Mesothelial cell of epicardium (in vitro differentiated cells): ENCODE results near the gene XPO1. TPM values are rescaled to one million over a fixed set of nuclear protein-coding genes. Genes with fewer than 3 reads are reported as not detected.
"Not testable (repeated sequence)": the region's sequence is repeated elsewhere in the genome, so short reads cannot be mapped to it uniquely, and the experiment has no call there.

Experiments
- DNase-seq, 2 experiments: peaks; one replicate each; pipeline ENCODE4 v3.0.0; 2021; ENCODE audit warnings: low spot score in 2 of 2; ENCODE audit not compliant: unreplicated experiment in 2 of 2
- H3K27ac Mint-ChIP-seq: 2 replicates; pipeline ENCODE4 v1.8.0; 2021; ENCODE audit warnings: mixed read lengths
- H3K27me3 Mint-ChIP-seq: 2 replicates; pipeline ENCODE4 v1.8.0; 2021; ENCODE audit warnings: low read depth, mixed read lengths
- H3K36me3 Mint-ChIP-seq: 2 replicates; pipeline ENCODE4 v1.8.0; 2021; ENCODE audit warnings: mixed read lengths
- H3K4me1 Mint-ChIP-seq: 2 replicates; pipeline ENCODE4 v1.8.0; 2021; ENCODE audit warnings: mixed read lengths
- H3K4me3 Mint-ChIP-seq: 2 replicates; pipeline ENCODE4 v1.8.0; 2021; ENCODE audit warnings: mild to moderate bottlenecking, moderate library complexity, mixed read lengths
- H3K9me3 Mint-ChIP-seq: 2 replicates; pipeline ENCODE4 v1.8.0; 2021; ENCODE audit warnings: mixed read lengths
- total RNA-seq: library from RNA; stranded (reverse); gene quantifications from 3 replicates; pipeline ENCODE4 v1.2.1, GENCODE V29; 2021
- TF ChIP-seq, protein P1 (sequence below): fragments of 200-600 bp; sonication (generic); IDR thresholded peaks from one replicate; pipeline ENCODE4 v1.5.0; 2021; ENCODE audit warnings: antibody characterized with exemption; ENCODE audit not compliant: unreplicated experiment

XPO1 gene
- total RNA-seq, 1 donor from 2014 or later, result 219 TPM

DNA sequence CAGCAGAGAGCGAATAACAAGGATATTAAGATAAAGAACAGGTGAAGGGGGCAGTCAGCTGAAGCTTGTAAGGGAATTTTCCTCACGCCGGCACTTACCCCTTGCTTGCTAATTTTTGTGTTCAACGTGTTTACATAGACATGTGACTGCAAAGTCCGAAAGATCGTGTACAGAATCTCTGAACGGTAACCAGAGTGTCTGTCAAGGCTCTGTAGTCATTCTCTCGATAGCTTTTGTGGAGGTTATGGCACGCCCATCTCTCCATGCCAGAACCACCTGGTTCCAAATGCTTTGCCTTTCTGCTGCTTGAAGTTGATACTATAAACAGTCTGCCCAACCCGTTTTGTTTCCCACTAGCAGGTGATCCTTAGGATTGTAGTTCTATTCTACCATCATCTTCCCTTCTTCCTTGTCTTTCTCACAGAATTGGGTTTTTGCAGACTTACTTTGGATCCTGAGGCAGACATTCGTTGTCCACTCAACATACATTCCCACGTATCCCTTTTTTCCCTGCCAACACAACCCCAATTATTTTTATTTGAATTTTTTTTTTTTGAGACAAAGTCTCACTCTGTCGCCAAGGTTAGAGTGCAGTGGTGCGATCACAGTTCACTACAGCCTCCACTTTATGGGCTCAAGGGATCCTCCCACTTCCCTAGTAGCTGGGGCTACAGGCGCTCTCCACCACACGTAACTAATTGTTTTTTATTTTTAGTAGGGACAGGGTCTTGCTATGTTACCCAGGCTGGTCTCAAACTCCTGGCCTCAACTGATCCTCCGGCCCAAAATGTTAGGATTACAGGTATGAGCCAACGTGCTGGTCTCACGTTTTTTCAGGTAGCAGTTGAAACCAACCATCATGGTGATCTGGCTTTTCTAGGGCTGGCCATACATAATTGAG, 66.0 kb downstream of the XPO1 start:
- no peaks in the 10 kb centered on the region for H3K9me3 Mint-ChIP-seq
- H3K27ac Mint-ChIP-seq, result peak overlapping the region; percentile 99
- DNase-seq, result no peak
- peaks cover under 1% of the 10 kb centered on the region for H3K36me3 Mint-ChIP-seq
- TF ChIP-seq, protein P1, sequence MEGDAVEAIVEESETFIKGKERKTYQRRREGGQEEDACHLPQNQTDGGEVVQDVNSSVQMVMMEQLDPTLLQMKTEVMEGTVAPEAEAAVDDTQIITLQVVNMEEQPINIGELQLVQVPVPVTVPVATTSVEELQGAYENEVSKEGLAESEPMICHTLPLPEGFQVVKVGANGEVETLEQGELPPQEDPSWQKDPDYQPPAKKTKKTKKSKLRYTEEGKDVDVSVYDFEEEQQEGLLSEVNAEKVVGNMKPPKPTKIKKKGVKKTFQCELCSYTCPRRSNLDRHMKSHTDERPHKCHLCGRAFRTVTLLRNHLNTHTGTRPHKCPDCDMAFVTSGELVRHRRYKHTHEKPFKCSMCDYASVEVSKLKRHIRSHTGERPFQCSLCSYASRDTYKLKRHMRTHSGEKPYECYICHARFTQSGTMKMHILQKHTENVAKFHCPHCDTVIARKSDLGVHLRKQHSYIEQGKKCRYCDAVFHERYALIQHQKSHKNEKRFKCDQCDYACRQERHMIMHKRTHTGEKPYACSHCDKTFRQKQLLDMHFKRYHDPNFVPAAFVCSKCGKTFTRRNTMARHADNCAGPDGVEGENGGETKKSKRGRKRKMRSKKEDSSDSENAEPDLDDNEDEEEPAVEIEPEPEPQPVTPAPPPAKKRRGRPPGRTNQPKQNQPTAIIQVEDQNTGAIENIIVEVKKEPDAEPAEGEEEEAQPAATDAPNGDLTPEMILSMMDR, result no peak
- H3K4me3 Mint-ChIP-seq, result peak overlapping the region; percentile 94
- H3K27me3 Mint-ChIP-seq, result no peaks in the 10 kb centered on the region
- peaks cover 26% of the 10 kb centered on the region for H3K4me1 Mint-ChIP-seq

DNA sequence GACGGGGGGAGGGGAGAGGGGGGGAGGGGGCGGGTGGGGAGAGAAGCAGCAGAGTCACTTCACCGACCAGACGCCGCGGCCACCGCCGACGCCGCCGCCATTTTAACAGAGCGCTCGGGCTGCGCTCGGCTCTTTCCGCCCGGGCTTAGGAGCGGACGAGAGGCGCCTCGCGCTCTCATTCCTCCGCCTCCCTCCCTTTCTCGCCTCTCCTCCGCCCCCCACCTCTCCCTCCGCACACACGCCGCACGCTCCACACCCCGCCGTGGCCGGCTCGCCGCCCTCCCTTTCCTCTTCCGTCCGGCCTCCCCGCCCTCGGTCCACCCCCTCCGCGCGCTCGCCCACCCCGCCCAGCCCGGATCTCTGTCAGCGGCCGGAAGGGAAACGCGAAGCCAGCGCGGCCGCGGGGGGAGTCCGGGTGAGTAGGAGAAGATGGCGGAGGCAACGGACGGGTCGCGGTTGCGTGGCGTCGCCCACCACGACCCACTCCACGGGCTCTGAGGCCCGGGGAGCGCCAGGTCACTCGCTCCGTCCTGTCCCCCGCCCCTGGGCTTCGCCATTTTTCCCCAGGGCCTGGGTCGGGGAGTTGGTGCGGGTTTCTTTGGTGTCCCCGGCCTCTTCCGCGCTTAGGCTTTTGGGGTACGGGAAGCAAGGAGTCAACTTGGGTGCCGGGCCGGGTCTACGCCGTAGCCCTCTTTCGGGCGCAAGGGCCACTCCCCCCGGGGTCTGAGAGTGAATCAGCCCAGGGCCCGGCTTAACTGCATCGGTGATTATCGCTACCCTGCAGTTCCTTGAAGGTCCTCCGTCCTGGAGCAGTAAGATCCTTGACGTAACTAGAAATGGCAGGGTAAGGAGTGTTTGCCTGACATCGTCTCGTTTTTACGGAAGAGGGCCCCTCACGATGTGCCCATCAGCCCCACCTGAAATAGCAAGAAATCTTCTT, 66.9 kb downstream of the XPO1 start, which contains the start of gene USP34:
TSS of gene USP34 (minus strand) at position 123 of the 940 bp plus-strand sequence. CDS start 395 bp downstream, outside the sequence.
- peak within 1 kb of the TSS; percentile 94 for H3K4me3 Mint-ChIP-seq
- no peaks in the 10 kb centered on the region for H3K9me3 Mint-ChIP-seq
- H3K4me1 Mint-ChIP-seq, result peaks cover 28% of the 10 kb centered on the region
- no peaks in the 10 kb centered on the region for H3K27me3 Mint-ChIP-seq
- peak within 1 kb of the TSS; percentile 99 for H3K27ac Mint-ChIP-seq
- TF ChIP-seq, protein P1, result no peak
- no peaks in the 10 kb centered on the region for H3K36me3 Mint-ChIP-seq
- DNase-seq, result peak; percentile 87 to 94

DNA sequence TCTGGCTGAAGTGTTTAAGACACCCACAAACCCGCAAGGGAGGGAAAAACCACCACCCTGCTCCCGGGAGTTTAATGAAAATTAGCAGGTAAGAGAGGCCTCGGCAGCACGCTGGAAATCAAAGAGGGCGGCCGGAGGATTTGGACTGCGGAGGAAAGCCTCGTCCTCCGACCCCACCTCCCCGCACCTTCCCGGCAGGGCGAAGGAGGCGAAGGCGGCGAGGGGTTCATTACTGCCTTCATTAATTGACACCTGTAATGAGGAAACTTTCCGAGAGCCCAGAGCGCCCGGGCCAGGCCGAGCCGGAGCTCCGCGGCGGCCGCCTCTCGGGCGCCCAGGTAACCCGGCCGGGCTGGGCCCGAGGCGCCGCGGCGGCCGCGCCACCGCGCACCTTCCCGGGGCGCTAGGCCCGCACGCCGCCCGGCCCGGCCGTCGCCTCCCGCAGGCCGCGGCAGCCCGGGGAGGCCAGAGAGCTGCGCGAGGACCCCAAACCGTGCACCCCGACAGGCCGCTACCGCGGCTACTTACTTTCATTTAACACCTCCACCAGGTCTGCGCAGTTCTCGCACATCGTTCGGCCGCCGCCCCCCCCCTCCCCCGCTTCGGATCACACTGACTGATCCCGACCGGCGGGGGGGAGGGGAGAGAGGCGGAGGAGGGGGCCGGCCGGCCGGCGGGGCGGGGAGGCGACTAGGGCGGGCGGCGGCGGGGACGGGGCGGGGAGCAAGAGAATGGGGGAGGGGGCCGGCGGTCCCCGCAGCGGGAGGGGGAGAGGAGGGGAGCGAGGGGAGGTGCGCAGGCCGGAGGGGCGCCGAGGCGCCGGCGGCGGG, 67.8 kb downstream of the XPO1 start:
- Mint-ChIP-seq H3K27me3 (no peaks in the 10 kb centered on the region), H3K9me3 (no peaks in the 10 kb centered on the region), H3K27ac (peak overlapping the region; percentile 98), H3K4me3 (peak overlapping the region; percentile 92), H3K36me3 (no peaks in the 10 kb centered on the region), H3K4me1 (peaks cover 29% of the 10 kb centered on the region)
- peak; percentile 76 to 81 for DNase-seq
- TF ChIP-seq, protein P1, result no peak

DNA sequence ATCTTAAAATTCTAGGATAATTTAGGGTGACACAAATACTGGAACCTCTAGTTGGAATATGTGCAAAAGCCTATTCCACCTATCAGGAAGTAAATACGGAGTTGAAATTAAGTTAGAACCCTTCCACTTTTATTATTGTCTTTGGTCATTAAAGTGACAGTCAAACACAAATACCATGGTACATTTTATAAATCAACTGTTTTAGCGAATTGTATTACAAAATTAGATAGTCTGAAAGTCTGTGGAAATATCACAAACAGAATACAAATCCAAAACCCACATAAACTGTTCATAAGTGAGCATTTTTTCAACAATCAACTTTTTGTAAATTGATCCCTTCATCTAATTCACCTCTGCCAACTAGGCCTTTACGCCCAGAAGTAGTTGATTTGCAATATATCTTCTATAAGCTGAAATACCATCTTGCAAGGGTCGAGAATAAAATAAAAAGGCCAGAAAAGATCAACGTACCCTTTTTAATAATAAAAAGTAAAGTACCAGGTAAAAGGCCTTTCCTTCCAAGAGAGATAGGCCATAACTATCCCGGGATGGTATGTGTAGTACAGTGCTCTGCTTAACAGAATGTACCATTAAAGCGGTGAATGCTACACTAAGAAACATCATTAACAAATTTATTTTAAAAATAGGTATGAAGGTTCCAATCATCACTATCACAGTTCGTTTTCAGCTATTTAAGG, 68.6 kb downstream of the XPO1 start:
- TF ChIP-seq, protein P1, result no peak
- H3K36me3 Mint-ChIP-seq, result no peaks in the 10 kb centered on the region
- peak overlapping the region; percentile 98 for H3K27ac Mint-ChIP-seq
- H3K4me1 Mint-ChIP-seq, result peaks cover 32% of the 10 kb centered on the region
- no peaks in the 10 kb centered on the region for H3K9me3 Mint-ChIP-seq
- H3K4me3 Mint-ChIP-seq, result peak overlapping the region; percentile 92
- no peak for DNase-seq
- no peaks in the 10 kb centered on the region for H3K27me3 Mint-ChIP-seq

DNA sequence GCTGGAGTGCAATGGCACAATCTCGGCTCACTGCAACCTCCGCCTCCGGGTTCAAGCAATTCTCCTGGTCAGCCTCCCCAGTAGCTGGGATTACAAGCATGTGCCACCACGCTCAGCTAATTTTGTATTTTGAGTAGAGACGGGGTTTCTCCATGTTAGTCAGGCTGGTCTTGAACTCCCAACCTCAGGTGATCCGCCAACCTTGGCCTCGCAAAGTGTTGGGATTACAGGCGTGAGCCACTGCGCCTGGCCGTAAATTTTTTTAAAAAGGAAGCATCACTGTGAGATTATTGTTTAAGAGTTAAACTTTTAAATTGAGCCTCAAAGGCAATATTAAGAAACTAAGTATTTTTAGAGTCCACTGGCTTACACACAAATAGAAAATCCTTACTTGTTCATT, 69.9 kb downstream of the XPO1 start:
- H3K4me3 Mint-ChIP-seq, H3K27me3 Mint-ChIP-seq: not testable (repeated sequence)

More for the DNA sequence above, 69.9 kb downstream of the XPO1 start:
- not testable (repeated sequence) for H3K36me3 Mint-ChIP-seq, H3K9me3 Mint-ChIP-seq, DNase-seq
- Mint-ChIP-seq H3K27ac (peak overlapping the region; percentile 98), H3K4me1 (peaks cover 38% of the 10 kb centered on the region)
